Measurements from ENCODE around the gene SLC9A9.

Gene SLC9A9

DNA sequence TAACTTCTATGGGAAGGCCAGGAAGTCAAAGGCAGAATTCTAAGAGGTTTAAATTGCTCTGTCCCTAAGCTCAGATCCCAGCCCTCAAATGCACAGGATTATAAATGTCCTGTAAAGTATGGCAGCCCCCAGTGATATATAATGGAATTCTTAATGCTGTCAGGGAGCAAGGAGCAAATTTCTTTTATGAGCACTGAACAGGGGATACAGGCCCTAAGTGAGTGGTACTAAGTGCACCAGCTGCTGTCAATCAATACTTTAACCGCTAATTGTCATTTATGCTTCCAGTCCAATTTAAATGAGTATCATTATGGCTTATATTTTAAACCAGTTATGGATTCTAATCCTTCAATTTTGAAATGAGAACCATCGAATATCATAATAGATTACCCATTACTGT lies 4.7 kb downstream of the SLC9A9 start:
- no peak for DNase-seq (ENCODE audit: low read depth)

DNA sequence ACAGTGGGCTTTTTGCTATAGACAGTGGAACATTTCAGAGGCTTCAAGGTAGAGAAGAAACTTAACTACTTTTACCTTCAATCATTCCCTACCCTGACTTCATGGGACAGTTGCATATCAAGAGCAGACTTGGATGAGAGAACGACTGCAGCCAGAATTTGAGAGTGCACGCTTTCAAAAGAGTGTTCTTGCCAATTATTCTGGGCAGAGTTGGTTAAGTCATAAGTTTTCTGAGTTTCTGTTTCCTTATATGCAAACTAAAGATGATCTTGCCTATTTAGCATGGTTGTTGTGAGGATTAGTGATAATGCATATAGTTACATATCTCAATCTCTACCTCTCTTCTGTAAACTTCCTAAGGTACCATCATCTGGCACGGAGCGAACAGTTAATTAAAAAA lies 7.6 kb downstream of the SLC9A9 start:
- DNase-seq (ENCODE audit: low read depth): no peak

DNA sequence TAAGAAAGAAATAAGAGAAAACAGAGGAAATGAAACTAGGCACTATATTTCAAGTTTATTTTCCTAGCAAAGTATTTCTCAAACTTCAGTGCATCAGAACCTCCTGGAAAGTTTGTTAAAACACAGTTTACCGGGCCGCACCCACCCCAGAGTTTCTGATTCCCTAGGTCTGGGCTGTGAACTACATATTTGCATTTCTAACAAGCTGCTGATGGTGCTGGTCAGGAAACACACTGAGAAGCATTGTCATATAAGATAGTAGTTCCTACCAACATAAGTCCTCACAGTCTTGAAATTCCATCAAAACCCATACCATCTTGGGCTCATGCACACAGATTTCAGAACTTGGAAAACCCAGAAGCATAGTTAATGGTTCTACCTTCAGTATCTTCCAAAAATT lies 8.3 kb downstream of the SLC9A9 start:
- no peak for DNase-seq (ENCODE audit: low read depth)

DNA sequence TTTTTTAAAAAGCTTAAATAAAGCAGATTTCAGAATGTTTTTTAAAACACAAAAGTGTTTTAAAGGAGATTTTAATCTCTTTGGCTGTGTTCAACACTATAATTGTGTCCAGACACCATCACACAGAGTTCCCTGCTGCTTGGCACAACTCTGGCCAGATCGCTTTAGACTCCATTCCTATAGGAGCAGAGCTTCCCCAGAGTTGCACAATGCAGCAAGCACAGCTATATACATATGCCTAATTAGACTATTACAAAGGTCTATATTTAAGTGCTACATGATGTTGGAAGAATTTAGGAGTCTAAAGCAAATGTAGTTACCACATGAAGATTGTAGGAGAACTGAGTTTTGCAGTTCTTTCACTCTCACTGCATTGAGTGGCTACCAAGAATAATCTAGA lies 11.2 kb downstream of the SLC9A9 start:
- DNase-seq (ENCODE audit: low read depth): no peak

DNA sequence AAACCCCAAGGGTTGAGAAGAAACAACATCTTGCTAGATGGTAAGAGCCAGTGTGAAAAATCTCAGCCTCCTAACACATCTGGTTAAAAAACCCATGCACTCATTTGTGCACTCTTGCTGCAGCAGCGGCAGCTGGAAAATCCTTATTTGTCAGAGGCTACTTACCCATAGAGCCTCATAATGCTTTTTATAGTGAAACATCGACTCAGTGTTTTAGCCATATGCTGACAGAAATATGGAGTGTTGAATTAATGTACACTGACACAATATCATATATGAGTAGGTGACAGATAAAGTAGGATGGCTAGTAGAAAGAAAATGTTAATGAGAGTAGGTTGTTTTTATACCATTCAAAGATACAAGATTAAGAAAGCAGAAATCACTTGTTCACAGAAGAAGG lies 13.0 kb downstream of the SLC9A9 start:
- DNase-seq (ENCODE audit: low read depth): no peak

DNA sequence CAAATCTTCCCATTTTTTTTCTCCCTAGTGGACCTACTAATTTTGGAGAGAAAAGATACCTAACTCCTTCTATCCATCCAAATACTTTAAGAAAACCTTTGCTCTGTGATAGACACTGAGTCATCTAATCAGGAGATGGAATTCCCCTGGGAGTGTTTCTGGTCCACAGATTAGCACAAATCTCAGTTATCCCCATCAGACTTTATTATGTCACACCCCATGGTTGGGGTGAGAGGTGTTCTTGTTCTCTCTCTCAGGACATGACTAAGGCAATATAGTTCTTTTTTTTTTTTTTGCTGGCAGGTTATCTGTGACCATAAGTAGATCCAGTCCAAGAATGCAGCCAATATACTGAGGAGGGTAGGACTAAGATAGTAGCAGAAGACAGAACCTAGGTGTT lies 15.8 kb downstream of the SLC9A9 start:
- no peak for DNase-seq (ENCODE audit: low read depth)

DNA sequence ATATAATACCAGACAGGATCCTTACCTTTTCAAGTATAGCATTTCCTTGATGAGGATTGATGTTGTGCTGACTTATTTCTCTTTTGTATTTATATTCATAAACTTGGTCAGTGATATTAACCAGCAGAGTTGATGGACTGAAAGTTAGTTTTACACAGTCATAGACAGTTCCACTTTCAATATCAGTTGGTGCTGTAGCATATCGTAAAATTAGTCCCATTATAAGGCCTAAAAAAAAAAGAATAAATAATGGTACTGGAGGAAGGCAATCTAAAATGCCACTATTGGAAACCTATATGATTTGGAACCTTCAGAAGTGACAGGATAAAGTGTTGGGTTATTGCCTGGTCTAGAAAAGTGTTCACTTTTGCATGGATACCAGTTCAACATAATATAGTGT lies 16.3 kb downstream of the SLC9A9 start:
- no peak for DNase-seq (ENCODE audit: low read depth)

DNA sequence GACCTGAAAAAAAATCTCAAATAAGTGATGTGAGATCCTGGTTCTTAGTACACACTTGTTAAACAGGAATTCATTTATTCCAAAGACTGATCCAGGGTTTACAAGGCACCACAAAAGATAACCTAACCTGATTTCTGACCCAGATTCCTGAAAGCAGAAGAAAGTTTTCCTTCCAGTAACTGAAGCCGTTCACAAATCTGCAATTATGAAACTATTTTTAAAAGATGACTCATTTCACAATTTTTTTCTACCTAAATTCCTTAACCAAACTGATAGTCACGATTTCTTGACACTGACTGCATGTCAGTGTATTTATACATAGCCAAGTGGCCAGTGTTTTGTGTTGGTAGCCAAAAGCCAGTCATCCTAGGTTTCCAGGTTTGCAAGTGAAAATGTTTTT lies 17.1 kb downstream of the SLC9A9 start:
- peak; percentile 45 for DNase-seq (ENCODE audit: low read depth)

DNA sequence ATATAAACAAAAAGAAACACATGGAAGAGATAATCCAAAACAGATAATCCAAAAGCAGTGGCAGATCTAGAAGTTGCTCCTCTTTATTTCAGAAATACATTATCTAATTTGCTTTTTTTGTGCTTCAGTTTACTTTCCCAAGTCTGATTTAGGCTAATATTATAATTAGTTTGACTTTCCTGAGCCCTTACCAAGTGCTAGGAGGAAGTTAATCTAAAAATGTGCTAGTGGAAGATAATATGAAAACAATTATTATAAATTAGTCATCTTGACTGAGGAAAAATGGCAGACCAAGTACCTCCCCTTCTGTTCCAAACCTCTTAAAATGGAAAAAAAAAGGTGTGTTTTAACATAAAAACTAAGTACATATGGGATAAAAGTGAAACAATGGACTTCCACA lies 17.5 kb downstream of the SLC9A9 start:
- DNase-seq (ENCODE audit: low read depth): no peak

DNA sequence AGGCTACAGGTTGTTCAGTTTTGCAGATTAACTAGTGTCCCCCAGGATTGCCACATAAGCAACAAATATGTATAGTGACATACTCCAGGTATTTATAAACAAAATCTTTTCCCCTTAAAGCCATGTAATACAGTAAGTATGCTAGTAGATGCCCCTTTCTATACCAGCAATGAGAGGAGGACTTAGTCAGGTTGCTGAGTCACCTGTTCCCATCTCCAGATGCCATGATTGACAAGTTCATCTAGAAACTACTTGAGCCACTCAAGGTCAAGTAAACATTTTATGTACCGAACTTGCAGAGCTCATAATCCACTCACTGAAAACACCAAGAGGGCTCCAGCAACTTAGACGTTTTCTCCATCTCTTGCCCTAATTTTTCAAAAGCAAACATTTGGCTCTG lies 18.2 kb downstream of the SLC9A9 start:
- no peak for DNase-seq (ENCODE audit: low read depth)

DNA sequence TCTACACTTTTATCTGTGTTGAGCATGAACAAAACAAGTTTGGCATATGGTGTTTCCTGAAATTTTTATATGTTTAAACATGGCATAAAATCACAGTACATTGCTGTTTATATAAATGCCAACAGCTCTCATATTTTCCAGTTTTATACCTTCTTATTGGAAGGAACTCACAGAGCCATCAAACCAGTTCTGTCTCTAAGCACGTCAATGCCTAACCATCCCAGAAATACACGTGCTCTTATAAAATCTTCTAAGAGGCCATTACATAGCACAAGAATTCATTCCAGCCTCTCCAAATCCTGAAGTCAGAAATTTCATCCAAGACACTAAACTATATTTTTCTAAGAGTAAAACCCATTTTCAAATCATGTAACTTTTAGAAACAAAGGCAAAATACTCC lies 20.8 kb downstream of the SLC9A9 start:
- DNase-seq (ENCODE audit: low read depth): no peak

DNA sequence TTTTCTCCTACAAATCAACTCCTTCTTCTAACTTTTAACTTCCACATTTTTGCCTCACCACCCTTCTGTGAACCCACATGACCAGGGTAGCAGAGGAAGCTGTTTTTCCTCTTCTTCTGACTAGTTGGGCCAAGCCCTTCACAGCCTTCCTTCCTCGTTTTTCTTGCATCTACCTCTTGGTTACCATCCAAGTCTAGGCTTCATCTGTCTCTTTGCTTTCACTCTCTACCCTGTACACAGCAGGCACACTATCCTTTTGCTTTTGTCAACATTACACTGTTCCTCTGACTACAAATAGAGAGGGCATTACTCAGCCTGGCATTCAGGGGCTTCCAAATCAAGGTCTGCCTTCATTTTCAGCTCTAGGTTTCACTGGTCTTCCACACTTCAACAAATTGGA lies 22.0 kb downstream of the SLC9A9 start:
- no peak for DNase-seq (ENCODE audit: low read depth)

DNA sequence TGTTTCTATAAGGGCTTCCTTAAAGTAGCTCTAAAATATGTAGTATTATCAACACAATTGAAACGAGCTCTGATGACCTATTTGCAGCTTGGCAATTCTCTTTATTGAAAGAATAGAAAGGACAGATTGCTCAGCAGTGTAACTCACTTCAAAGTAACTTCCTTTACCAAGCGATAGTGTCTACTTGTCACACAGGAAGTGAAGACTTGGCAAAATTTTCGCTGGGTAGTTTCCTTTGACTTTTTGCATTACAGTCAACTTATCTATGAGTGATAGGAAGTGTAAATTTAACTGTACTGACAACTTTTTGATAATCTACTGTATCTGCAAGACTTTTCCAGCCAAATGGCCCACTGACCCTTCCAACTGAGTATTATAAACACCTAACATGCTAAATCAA lies 22.8 kb downstream of the SLC9A9 start:
- DNase-seq (ENCODE audit: low read depth): no peak

DNA sequence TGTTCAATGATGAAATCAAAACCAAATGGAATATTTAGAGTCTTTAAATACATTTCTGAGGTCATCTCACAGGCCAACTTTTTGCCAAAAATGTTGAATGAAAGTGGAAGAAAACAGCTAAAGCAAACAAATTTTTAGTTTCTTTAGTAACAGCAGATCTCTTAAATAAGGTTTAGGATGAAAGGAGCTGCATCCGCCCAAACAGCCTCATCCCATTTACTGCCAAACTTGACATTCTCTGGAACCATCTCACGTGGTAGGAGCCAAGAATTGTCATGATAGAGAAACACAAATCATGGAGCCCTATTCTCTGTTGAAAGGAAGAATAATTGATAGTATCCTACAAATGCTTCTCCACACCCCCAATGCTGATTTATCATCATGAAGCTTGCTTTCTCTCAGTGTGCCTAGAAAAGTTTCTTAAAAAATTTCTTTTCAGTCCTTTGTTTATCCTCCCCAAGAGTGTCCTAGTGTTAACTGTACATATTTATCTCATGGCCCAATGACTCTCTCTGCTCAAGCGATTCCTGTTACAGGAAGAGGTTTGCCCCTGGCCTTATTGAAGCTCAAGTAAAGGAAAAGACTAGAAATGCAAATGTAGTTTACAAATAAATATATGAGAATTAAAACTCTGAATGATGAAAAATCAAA lies 23.4 kb downstream of the SLC9A9 start:
- DNase-seq (ENCODE audit: low read depth): peak; percentile 51

DNA sequence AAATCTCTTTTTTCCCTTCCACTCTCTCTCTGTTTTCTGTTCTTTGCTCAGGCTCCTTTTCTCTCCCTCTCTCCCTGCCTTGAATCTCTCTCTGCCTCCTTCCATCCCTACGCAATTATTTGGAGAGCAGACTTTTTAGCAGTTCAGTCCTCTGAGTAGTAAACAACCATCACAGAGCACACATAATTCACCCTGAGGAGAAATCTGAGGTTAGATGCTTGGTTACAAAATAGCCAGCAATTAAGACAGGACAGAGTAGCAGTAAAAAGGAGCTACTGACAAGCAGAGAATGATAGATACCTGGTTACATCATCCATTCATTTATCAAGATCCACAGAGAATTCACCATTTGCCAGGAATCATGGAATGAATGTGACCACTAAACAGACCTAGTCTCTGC lies 25.5 kb downstream of the SLC9A9 start:
- DNase-seq (ENCODE audit: low read depth): no peak

DNA sequence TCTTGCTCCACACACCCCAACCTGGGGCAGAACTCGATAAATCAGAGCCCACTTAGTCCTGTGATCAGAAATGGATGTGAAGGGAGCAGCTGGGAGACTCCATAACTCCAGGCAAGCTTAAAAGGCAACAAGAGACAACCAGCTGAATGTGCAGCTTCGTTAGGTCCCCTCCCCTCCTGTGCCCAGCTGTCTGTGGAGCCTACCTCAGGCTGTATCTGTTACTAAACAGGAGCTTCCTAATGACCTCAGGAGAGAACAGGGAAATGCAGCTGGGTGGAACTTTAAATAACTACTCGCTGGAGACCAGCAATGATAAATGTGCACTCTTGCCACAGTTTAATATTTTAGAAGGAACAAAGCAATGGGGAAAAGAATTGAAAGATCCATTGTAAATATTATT lies 25.9 kb downstream of the SLC9A9 start:
- DNase-seq (ENCODE audit: low read depth): no peak

DNA sequence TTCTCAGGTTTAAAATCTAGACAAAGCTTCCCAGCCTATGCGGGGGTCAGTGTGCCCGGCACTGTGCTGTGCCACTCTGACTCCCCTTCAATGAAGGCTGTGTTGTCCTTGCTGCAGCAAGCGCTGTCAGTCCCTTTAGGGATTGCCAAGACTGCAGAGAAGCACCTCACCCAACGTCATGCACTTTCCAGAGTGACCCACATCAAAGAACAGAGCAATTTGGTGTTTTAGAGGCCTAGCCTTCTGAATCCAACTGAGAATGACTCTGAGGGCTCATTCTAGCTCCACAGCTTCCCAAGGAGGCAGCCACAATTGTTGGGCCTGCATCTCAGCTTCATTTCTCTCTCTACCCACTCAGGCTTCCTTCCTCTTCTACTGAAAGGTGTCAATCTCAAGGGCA lies 26.4 kb downstream of the SLC9A9 start:
- DNase-seq (ENCODE audit: low read depth): no peak

DNA sequence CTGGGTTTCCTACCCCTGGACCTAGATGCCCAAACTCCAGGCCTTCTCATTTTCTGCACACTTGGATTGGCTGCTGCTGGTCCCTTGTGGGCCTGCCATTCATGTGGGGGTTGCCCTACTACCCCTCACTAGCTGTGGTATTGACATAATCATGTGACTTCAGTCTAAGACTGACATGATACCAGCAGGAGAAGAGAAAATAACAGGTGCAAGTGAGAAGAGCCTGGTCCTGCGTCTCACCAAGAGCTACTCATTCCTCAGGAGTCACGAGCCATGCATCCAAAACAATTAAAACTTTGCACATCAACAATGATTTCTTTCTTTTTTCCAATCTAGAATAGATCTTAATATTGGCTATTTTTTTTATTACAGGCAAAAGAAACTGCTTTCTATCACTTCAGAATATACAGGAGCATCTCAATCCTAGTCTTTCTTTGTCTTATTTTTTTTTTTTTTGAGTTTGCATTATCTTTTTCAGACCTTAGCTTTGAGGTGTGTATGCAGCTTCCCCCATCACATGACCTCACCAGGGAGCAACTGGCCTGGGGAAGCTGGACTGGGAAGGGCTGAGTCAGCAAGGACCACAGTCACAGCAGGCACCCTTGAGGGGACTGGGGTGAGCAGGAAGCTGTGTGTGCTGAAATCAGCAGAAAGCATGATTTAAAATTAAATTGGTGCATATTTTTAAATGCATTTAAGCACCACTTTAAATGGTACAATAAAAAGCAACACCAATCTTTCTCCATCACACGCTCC lies 27.6 kb downstream of the SLC9A9 start:
- no peak for DNase-seq (ENCODE audit: low read depth)

DNA sequence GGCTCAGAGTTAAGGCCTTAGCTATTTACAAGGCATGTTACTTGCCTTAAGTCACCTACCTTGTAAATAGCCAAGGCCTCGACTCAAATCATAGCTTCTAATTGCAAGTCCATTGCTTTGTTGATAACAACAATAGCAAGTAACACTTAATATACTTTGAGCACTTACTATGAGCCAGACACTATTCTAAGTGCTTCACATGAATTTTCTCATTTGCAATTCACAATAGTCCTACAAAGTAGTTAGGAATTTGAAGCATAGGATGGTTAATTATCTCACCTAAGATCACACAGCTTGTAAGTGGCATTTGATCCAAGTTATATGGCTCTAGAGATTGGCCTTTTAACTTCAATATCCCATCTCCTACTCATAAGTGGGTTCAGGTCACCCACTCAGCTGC lies 28.4 kb downstream of the SLC9A9 start:
- no peak for DNase-seq (ENCODE audit: low read depth)

DNA sequence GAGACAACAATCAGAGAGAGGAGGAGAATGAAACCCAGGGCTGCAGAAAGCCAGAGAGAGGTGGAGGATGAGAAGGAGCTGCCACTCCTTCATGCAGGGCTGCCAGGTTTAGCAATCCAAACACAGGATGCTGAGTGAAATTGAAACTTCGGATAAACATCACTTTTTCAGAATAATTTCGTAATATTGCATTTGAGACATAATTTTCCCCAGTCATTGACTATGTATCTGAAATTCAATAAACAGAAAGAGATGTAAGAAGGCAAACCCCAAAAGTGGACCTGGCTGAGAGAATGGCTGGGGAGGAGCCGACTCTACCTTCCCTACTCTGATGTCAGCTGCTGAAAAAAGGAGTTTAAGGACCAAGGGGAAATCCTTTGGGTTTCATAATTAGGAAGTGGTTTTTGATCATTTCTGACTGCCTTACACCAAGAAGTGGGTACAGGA lies 33.8 kb downstream of the SLC9A9 start:
- DNase-seq (ENCODE audit: low read depth): no peak

DNA sequence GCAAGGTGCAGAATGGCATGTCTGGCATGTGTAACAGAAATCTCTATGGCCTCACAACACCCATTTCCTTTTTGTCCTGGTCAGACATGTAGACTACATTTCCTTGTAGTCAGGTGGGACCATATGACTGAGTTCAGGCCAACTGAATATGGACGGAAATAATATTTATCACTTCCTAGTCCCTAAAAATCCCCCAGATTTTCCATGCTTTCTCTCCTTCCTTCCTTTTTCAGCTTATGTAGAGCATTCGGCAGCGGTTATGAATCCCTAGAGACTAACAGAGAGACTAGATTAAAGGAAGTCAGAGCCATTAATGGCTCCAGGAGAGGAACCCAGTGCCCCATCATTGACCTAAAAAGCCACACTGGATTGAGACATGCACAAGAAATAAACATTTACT lies 35.8 kb downstream of the SLC9A9 start:
- DNase-seq (ENCODE audit: low read depth): no peak

DNA sequence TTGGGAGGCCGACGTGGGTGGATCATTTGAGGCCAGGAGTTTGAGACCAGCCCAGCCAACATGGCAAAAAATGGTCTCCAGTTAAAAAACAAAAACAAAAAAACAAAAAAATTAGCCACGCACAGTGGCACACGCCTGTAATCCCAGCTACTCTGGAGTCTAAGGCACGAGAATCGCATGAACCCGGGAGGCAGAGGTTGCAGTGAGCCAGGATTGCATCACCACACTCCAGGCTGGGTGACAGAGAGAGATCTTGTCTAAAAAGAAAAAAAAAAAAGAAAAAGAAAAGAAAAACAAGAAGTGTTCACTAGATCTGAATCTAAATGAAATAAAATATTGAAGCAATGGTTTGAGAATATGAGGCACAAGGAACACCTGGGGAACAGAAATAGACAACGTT lies 36.7 kb downstream of the SLC9A9 start:
- DNase-seq (ENCODE audit: low read depth): no peak

DNA sequence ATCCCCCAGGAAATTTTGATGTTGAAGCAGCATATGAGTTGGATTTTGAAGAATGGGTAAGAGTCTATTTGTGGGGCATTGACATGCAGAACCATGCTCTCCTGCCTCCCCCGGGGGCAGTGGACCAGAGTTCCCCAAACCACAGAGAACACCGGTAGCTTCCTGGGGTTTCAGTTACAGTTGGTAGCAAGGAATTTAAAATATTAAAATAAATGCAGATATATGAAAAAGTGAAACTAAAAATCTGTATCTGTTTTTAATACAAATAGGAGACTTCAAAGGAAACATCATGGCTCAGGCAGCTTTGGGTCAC lies 37.4 kb downstream of the SLC9A9 start:
- no peak for DNase-seq (ENCODE audit: low read depth)

All from GM04503 (cell line).